CD14-positive monocyte (primary cell): ENCODE data around the gene PIM3. TPM values are rescaled to one million over a fixed set of nuclear protein-coding genes. Genes with fewer than 3 reads are reported as not detected.

Experiments
- DNase-seq, 3 donors: peaks; one replicate each; pipeline ENCODE4 v3.0.0-alpha.2; 2011 to 2022
- H2AFZ ChIP-seq: 2 replicates; pipeline ENCODE4 v1.6.0; 2012; ENCODE audit warnings: mild to moderate bottlenecking, low read depth, low read length, inconsistent platforms; ENCODE audit not compliant: insufficient read depth, poor library complexity, severe bottlenecking
- H3K27ac ChIP-seq, 2 donors: 1 replicate in 1 of 2; 2 replicates in 1 of 2; pipeline ENCODE4 v1.5.1; 2012 to 2013; ENCODE audit warnings: low read length in 2 of 2, control low read depth in 1 of 2, inconsistent platforms in 1 of 2, low read depth in 1 of 2, mild to moderate bottlenecking in 1 of 2
- H3K27me3 ChIP-seq, 2 donors: one replicate each; pipeline versions ENCODE4 v1.6.0 to v1.6.1; 2011 to 2013; ENCODE audit warnings: low read length in 2 of 2; ENCODE audit not compliant: control insufficient read depth in 2 of 2, insufficient read depth in 2 of 2
- H3K36me3 ChIP-seq, 2 donors: replicated peaks in 1 of 2; 1 replicate in 1 of 2; 2 replicates in 1 of 2; pipeline versions ENCODE4 v1.5.1 to v1.6.1; 2012 to 2013; ENCODE audit warnings: low read length in 2 of 2, control low read depth in 1 of 2, inconsistent platforms in 1 of 2, mild to moderate bottlenecking in 1 of 2; ENCODE audit not compliant: insufficient read depth in 2 of 2, control insufficient read depth in 1 of 2
- H3K4me1 ChIP-seq, 2 donors: 1 replicate in 1 of 2; 2 replicates in 1 of 2; pipeline versions ENCODE4 v1.5.1 to v1.6.1; 2012 to 2013; ENCODE audit warnings: low read length in 2 of 2, control low read depth in 1 of 2, inconsistent platforms in 1 of 2, mild to moderate bottlenecking in 1 of 2, moderate library complexity in 1 of 2; ENCODE audit not compliant: insufficient read depth in 2 of 2, control insufficient read depth in 1 of 2
- H3K4me2 ChIP-seq: replicated peaks from 2 replicates; pipeline ENCODE3; 2012; ENCODE audit warnings: low read length, moderate library complexity, mild to moderate bottlenecking; ENCODE audit not compliant: poor library complexity, severe bottlenecking; ENCODE audit errors: extremely low read depth
- H3K4me3 ChIP-seq, 3 experiments: fragments of 200-600 bp in 1 of 3; sonication (generic) in 1 of 3; replicated peaks in 1 of 3; 1 replicate in 2 of 3; 2 replicates in 1 of 3; pipeline ENCODE4 v1.5.1; 2011 to 2013; ENCODE audit warnings: low read length in 3 of 3, mild to moderate bottlenecking in 3 of 3, control low read depth in 2 of 3, low read depth in 2 of 3, inconsistent platforms in 1 of 3, moderate library complexity in 1 of 3
- H3K79me2 ChIP-seq: 2 replicates; pipeline ENCODE4 v1.6.0; 2012; ENCODE audit warnings: mild to moderate bottlenecking, control low read depth, inconsistent platforms, low read length, moderate library complexity; ENCODE audit not compliant: insufficient read depth
- H3K9ac ChIP-seq: 2 replicates; pipeline ENCODE4 v1.6.0; 2017; ENCODE audit warnings: low read length, mild to moderate bottlenecking; ENCODE audit not compliant: insufficient read depth, poor library complexity, severe bottlenecking
- H3K9me3 ChIP-seq, 2 donors: replicated peaks in 1 of 2; 1 replicate in 1 of 2; 2 replicates in 1 of 2; pipeline versions ENCODE4 v1.5.1 to v1.6.1; 2012 to 2013; ENCODE audit warnings: low read length in 2 of 2, control low read depth in 1 of 2; ENCODE audit not compliant: control insufficient read depth in 1 of 2, insufficient read depth in 1 of 2
- H4K20me1 ChIP-seq: 2 replicates; pipeline ENCODE4 v1.6.0; 2012; ENCODE audit warnings: mild to moderate bottlenecking, low read length, control low read depth, moderate library complexity; ENCODE audit not compliant: insufficient read depth
- H3K27ac Mint-ChIP-seq, 7 donors: one replicate each; pipeline ENCODE4 v1.8.0; 2020; ENCODE audit warnings: mild to moderate bottlenecking in 7 of 7, mixed read lengths in 7 of 7, moderate library complexity in 6 of 7, inconsistent platforms in 2 of 7
- H3K27me3 Mint-ChIP-seq, 3 donors: one replicate each; pipeline ENCODE4 v1.8.0; 2021 to 2022; ENCODE audit warnings: low read depth in 3 of 3, mild to moderate bottlenecking in 3 of 3, mixed read lengths in 3 of 3, moderate library complexity in 3 of 3, inconsistent platforms in 1 of 3
- H3K36me3 Mint-ChIP-seq, 2 donors: one replicate each; pipeline ENCODE4 v1.8.0; 2020; ENCODE audit warnings: mixed read lengths in 2 of 2, inconsistent platforms in 1 of 2, mild to moderate bottlenecking in 1 of 2
- H3K4me1 Mint-ChIP-seq: one replicate; pipeline ENCODE4 v1.8.0; 2020; ENCODE audit warnings: mild to moderate bottlenecking, mixed read lengths
- H3K4me3 Mint-ChIP-seq, 2 donors: one replicate each; pipeline ENCODE4 v1.8.0; 2020; ENCODE audit warnings: mild to moderate bottlenecking in 2 of 2, mixed read lengths in 2 of 2, moderate library complexity in 1 of 2
- H3K9me3 Mint-ChIP-seq, 7 donors: one replicate each; pipeline ENCODE4 v1.8.0; 2020 to 2022; ENCODE audit warnings: mixed read lengths in 7 of 7, mild to moderate bottlenecking in 6 of 7, moderate library complexity in 6 of 7, inconsistent platforms in 2 of 7
- WGBS: methylation state at CpG from one replicate; pipeline ENCODE4 v1.1.5; 2013; ENCODE audit warnings: missing lambda C conversion rate; ENCODE audit not compliant: insufficient coverage; 5-methylcytosine and 5-hydroxymethylcytosine counted together
- intact Hi-C, 2 donors: fragments of 100-400 bp; cut with micrococcal nuclease; formaldehyde crosslinking; loops; one replicate each; pipeline versions ENCODE4 v1.15.0 to v1.15.1; 2023
- polyA plus RNA-seq, 3 donors: library from polyadenylated mRNA; depleted of rRNA in 1 of 3; unstranded in 2 of 3; stranded (reverse) in 1 of 3; fragments of 300-500 nt in 2 of 3; fragments of >200 nt in 1 of 3; fragmentation: Illumina TruSeq in 2 of 3; gene quantifications; 1 replicate in 2 of 3; 2 replicates in 1 of 3; pipeline ENCODE4 v1.2.3, GENCODE V29; 2012 to 2021
- TF ChIP-seq, protein P1 (sequence below): fragments of 200-600 bp; IDR thresholded peaks from one replicate; pipeline ENCODE4 v1.8.0; 2022; ENCODE audit warnings: antibody characterized with exemption, mild to moderate bottlenecking

PIM3 gene
- polyA plus RNA-seq, 3 donors: 38.8 to 135 (median 40.4) TPM

DNA sequence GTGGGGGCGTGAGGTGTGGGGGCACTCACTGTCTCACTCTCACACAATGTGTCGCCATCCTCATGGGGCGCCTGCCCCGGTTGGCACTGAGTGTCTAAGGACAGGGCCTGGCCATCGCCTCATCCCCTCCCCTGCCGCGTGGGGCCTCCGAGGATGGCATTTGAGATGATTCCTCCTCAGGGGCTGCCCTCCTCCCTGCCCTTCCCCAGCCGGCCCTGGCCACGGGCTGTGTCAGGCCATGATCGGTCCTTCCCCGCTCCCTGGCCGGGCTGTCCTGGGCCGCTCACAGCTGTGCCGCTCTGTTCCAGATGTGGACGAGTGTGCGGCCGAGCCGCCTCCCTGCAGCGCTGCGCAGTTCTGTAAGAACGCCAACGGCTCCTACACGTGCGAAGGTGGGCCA lies 37.6 kb upstream of the PIM3 start:
- Histone ChIP-seq H3K9me3 (no peaks in the 10 kb centered on the region), H3K4me1 (peaks cover 22 to 25% of the 10 kb centered on the region in 2 donors)
- intact Hi-C loops: loop anchor here in 1 of 2 donors (10.0 kb wide), 1 partner anchor 282 kb away; the partner anchor contains the start of gene SELENOO

DNA sequence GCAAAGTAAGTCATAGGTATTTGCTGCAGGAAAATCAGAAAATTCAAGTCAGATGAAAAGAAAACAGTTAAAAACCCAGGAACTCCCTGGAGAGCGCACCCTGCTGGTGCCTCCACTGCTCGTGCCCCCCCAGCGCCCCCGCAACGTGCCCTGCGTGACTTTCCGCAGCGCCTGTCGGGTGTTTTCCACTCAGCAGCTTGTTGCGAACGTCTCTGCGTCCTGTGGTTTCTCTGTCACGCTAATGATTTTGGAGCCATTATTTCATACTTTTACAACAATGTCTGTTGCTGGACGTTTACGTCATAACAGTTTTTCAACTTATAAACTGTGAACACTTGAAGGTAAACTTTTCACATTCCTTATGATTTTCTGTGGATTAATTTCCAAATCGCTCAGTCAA lies 37.1 kb upstream of the PIM3 start:
- no peak overlapping the region for H3K4me3 ChIP-seq
- peaks cover 2 to 19% of the 10 kb centered on the region in 2 donors for H3K36me3 ChIP-seq
- Mint-ChIP-seq H3K36me3 (peaks cover 32 to 45% of the 10 kb centered on the region in 2 donors), H3K4me3 (no peak overlapping the region), H3K27me3 (peaks cover 2 to 6% (median 3%) of the 10 kb centered on the region in 3 donors), H3K27ac (no peak overlapping the region), H3K4me1 (peaks cover 24% of the 10 kb centered on the region), H3K9me3 (no peaks in the 10 kb centered on the region)
- TF ChIP-seq, protein P1, sequence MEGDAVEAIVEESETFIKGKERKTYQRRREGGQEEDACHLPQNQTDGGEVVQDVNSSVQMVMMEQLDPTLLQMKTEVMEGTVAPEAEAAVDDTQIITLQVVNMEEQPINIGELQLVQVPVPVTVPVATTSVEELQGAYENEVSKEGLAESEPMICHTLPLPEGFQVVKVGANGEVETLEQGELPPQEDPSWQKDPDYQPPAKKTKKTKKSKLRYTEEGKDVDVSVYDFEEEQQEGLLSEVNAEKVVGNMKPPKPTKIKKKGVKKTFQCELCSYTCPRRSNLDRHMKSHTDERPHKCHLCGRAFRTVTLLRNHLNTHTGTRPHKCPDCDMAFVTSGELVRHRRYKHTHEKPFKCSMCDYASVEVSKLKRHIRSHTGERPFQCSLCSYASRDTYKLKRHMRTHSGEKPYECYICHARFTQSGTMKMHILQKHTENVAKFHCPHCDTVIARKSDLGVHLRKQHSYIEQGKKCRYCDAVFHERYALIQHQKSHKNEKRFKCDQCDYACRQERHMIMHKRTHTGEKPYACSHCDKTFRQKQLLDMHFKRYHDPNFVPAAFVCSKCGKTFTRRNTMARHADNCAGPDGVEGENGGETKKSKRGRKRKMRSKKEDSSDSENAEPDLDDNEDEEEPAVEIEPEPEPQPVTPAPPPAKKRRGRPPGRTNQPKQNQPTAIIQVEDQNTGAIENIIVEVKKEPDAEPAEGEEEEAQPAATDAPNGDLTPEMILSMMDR: no peak
- H3K4me2 ChIP-seq: no peak overlapping the region
- DNase-seq: no peak
- peaks cover 22 to 24% of the 10 kb centered on the region in 2 donors for H3K4me1 ChIP-seq
- H3K79me2 ChIP-seq: peaks cover 6% of the 10 kb centered on the region
- intact Hi-C loops: loop anchor here in 1 of 2 donors (10.0 kb wide), 1 partner anchor 281 kb away; the partner anchor contains the start of gene SELENOO
- H2AFZ ChIP-seq: no peak overlapping the region
- no peak overlapping the region for H3K9ac ChIP-seq
- H4K20me1 ChIP-seq: no peaks in the 10 kb centered on the region
- no peaks in the 10 kb centered on the region for H3K27me3 ChIP-seq
- H3K27ac ChIP-seq: no peak overlapping the region
- WGBS: 68% methylated on average over 14 of the region's 16 CpGs
- H3K9me3 ChIP-seq: no peaks in the 10 kb centered on the region

More for the DNA sequence above, 37.6 kb upstream of the PIM3 start:
- H3K4me3 Mint-ChIP-seq: no peak overlapping the region
- no peak overlapping the region for H3K4me2 ChIP-seq
- H3K27ac Mint-ChIP-seq: peak overlapping the region in 1 of 7 donors; percentile 41
- DNase-seq: no peak
- H2AFZ ChIP-seq: no peak overlapping the region
- TF ChIP-seq, protein P1: no peak
- H3K36me3 Mint-ChIP-seq: peaks cover 32 to 45% of the 10 kb centered on the region in 2 donors
- H3K4me3 ChIP-seq: no peak overlapping the region
- WGBS: 94% methylated on average over 18 of the region's 25 CpGs
- H3K9me3 Mint-ChIP-seq: no peaks in the 10 kb centered on the region
- peaks cover 2 to 19% of the 10 kb centered on the region in 2 donors for H3K36me3 ChIP-seq
- peaks cover 7% of the 10 kb centered on the region for H3K79me2 ChIP-seq
- peaks cover 24% of the 10 kb centered on the region for H3K4me1 Mint-ChIP-seq
- no peak overlapping the region for H3K9ac ChIP-seq
- H3K27ac ChIP-seq: no peak overlapping the region
- H3K27me3 Mint-ChIP-seq: peaks cover 1 to 6% (median 2%) of the 10 kb centered on the region in 3 donors
- no peaks in the 10 kb centered on the region for H3K27me3 ChIP-seq
- no peaks in the 10 kb centered on the region for H4K20me1 ChIP-seq
